Measurements from ENCODE around the gene CNGB1. TPM values are rescaled to one million over a fixed set of nuclear protein-coding genes. Genes with fewer than 3 reads are reported as not detected.

The CNGB1 gene
- total and polyA plus RNA-seq, 2 of the 13 experiments (the other 11 are each of a cell fraction or from before 2014, with no cell fraction given) = 0.02 to 0.15 TPM

GRCh38 chr16:57863434-57864160 is 107.3 kb downstream of the CNGB1 start (continued):
- TF ChIP-seq ZNF713 (CRISPR knock-in tag; IDR thresholded peaks at IDR 0.05) (no peak), RAD21 (CRISPR knock-in tag; IDR thresholded peaks at IDR 0.05) (peak; percentile 68), MXD1 (CRISPR knock-in tag; IDR thresholded peaks at IDR 0.05) (no peak), ZNF546 (CRISPR knock-in tag; conservative IDR thresholded peaks at IDR 0.05) (no peak), HNF4A (CRISPR knock-in tag; IDR thresholded peaks at IDR 0.05) (peak; percentile 58), MLXIP (CRISPR knock-in tag; IDR thresholded peaks at IDR 0.05; ENCODE audit: borderline replicate concordance) (no peak), TFDP1 (CRISPR knock-in tag; IDR thresholded peaks at IDR 0.05; ENCODE audit: borderline replicate concordance) (no peak), CENPX (CRISPR knock-in tag; IDR thresholded peaks at IDR 0.05) (no peak), MEIS2 (CRISPR knock-in tag; IDR thresholded peaks at IDR 0.05) (no peak), ZNF121 (CRISPR knock-in tag; IDR thresholded peaks at IDR 0.05) (no peak), ZNF18 (CRISPR knock-in tag; IDR thresholded peaks at IDR 0.05; ENCODE audit: insufficient replicate concordance) (no peak), ZBTB33 (CRISPR knock-in tag; IDR thresholded peaks at IDR 0.05) (no peak), ZNF260 (CRISPR knock-in tag; IDR thresholded peaks at IDR 0.05; ENCODE audit: borderline replicate concordance, low read depth) (no peak), TCF7L2 (IDR thresholded peaks at IDR 0.05; ENCODE audit: low read depth, low read length) (no peak), ZNF468 (CRISPR knock-in tag; IDR thresholded peaks at IDR 0.05) (no peak), HOXD1 (CRISPR knock-in tag; IDR thresholded peaks at IDR 0.05) (no peak), NFATC3 (CRISPR knock-in tag; IDR thresholded peaks at IDR 0.05) (no peak), MLLT10 (CRISPR knock-in tag; IDR thresholded peaks at IDR 0.05) (no peak), KLF6 (CRISPR knock-in tag; IDR thresholded peaks at IDR 0.05) (no peak), SMAD9 (CRISPR knock-in tag; IDR thresholded peaks at IDR 0.05) (no peak), ZSCAN29 (CRISPR knock-in tag; conservative IDR thresholded peaks at IDR 0.05) (no peak), THAP8 (CRISPR knock-in tag; IDR thresholded peaks at IDR 0.05; ENCODE audit: borderline replicate concordance) (no peak)

All from HepG2 (cell line).